Measurements from ENCODE around the gene NBPF1.
"Not testable (repeated sequence)": the region's sequence is repeated elsewhere in the genome, so short reads cannot be mapped to it uniquely, and the experiment has no call there.

DNA sequence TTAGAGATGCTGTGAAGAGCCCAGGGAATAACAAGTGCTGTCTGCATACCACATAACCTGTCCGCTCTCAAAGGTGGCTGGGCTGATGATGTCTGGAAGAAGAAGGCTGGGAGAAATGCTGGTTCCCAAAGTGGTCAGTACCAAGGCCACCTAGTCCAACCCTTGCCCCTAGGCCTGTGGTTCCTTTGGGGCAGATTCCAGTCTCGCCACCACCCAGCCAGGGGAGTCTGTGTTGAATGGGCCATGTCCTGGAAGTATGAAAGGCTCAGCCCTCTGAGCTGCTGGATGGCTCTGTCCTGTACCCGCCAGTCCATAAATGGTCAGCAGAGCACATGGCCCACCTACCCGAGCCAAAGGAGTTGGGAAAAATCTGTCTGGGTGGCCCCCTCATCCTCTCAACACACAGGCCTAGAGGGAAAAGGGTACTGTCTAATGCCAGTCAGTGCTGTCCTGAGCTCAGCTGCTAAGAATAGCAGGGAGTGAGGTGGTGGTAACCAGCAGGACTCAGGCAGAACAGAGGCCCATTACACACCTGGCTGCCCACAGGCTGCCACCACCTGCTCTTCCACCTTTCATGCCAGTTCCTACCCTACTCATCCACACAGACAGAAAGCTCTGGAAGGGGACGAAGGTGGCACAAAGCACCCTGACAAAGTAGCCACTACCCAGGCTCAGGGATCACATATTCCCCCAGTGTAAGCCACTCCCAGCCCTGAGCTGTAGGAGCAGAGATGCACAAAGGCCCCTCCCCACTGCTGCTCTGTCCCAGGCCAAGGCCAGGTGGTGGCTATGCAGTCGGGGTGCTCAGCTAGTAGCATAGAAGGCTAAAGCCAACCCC lies 24.8 kb upstream of the NBPF1 start:
- TF ChIP-seq, protein P1, sequence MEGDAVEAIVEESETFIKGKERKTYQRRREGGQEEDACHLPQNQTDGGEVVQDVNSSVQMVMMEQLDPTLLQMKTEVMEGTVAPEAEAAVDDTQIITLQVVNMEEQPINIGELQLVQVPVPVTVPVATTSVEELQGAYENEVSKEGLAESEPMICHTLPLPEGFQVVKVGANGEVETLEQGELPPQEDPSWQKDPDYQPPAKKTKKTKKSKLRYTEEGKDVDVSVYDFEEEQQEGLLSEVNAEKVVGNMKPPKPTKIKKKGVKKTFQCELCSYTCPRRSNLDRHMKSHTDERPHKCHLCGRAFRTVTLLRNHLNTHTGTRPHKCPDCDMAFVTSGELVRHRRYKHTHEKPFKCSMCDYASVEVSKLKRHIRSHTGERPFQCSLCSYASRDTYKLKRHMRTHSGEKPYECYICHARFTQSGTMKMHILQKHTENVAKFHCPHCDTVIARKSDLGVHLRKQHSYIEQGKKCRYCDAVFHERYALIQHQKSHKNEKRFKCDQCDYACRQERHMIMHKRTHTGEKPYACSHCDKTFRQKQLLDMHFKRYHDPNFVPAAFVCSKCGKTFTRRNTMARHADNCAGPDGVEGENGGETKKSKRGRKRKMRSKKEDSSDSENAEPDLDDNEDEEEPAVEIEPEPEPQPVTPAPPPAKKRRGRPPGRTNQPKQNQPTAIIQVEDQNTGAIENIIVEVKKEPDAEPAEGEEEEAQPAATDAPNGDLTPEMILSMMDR (IDR thresholded peaks at IDR 0.05), result not testable (repeated sequence)
- TF ChIP-seq POLR2A (IDR thresholded peaks at IDR 0.05), result not testable (repeated sequence)

Data from thyroid gland (tissue), 4 donors.